WTC11 (cell line): ENCODE measurements around the gene ZFP82. TPM values are rescaled to one million over a fixed set of nuclear protein-coding genes. Genes with fewer than 3 reads are reported as not detected.

Experiments used
- ATAC-seq: fragments of 200-7000 bp; cut with Tn5 transposase; 2 replicates; pipeline ENCODE4 v1.10.0; 2021; ENCODE audit warnings: mild to moderate bottlenecking, moderate library complexity
- CTCF ChIA-PET: fragments of 300-600 bp; sonication (Branson Sonifier 250); formaldehyde crosslinking; loops from one replicate; lab custom pipeline; 2021; ENCODE audit warnings: antibody characterized with exemption; lab: Charles Lee
- POLR2A ChIA-PET: fragments of 350-600 bp; sonication (Branson Sonifier 250); formaldehyde crosslinking; loops from one replicate; lab custom pipeline; 2021; ENCODE audit warnings: antibody characterized with exemption; lab: Charles Lee
- DNase-seq: peaks from one replicate; pipeline ENCODE4 v3.0.0; 2021; ENCODE audit warnings: low spot score
- H3K27ac Mint-ChIP-seq: 2 replicates; pipeline ENCODE4 v1.8.0; 2021; ENCODE audit warnings: mixed read lengths
- H3K27me3 Mint-ChIP-seq: 2 replicates; pipeline ENCODE4 v1.8.0; 2021; ENCODE audit warnings: low read depth, mild to moderate bottlenecking, moderate library complexity, mixed read lengths
- H3K36me3 Mint-ChIP-seq: 2 replicates; pipeline ENCODE4 v1.8.0; 2021; ENCODE audit warnings: mixed read lengths
- H3K4me1 Mint-ChIP-seq: 2 replicates; pipeline ENCODE4 v1.8.0; 2022; ENCODE audit warnings: mixed read lengths
- H3K4me3 Mint-ChIP-seq: 2 replicates; pipeline ENCODE4 v1.8.0; 2021; ENCODE audit warnings: mild to moderate bottlenecking, moderate library complexity, mixed read lengths
- H3K9me3 Mint-ChIP-seq: 2 replicates; pipeline ENCODE4 v1.8.0; 2021; ENCODE audit warnings: mixed read lengths
- CREM ChIP-seq: sonication (generic); formaldehyde crosslinking; IDR thresholded peaks from 2 replicates; pipeline ENCODE4 v1.8.1; 2022; ENCODE audit warnings: mild to moderate bottlenecking, missing genetic modification reagents, moderate library complexity
- FOXP1 ChIP-seq: sonication (generic); formaldehyde crosslinking; IDR thresholded peaks from 2 replicates; pipeline ENCODE4 v1.8.0; 2022; ENCODE audit warnings: missing genetic modification reagents, mild to moderate bottlenecking, moderate library complexity, borderline replicate concordance
- GABPB1 ChIP-seq: sonication (generic); formaldehyde crosslinking; IDR thresholded peaks from 2 replicates; pipeline ENCODE4 v1.8.1; 2023; ENCODE audit warnings: mild to moderate bottlenecking, missing genetic modification reagents
- MAX ChIP-seq: sonication (generic); formaldehyde crosslinking; IDR thresholded peaks from 2 replicates; pipeline ENCODE4 v1.8.0; 2022; ENCODE audit warnings: mild to moderate bottlenecking, missing genetic modification reagents
- MXD4 ChIP-seq: fragments of 250-450 bp; sonication (Bioruptor Pico); IDR thresholded peaks from 2 replicates; pipeline ENCODE4 v1.8.0; 2021; ENCODE audit warnings: mild to moderate bottlenecking, moderate library complexity, borderline replicate concordance
- NFYB ChIP-seq: sonication (generic); formaldehyde crosslinking; conservative IDR thresholded peaks from 2 replicates; pipeline ENCODE4 v1.8.0; 2022; ENCODE audit warnings: low read depth, missing genetic modification reagents
- NR3C1 ChIP-seq: sonication (generic); formaldehyde crosslinking; conservative IDR thresholded peaks from 2 replicates; pipeline ENCODE4 v1.8.1; 2023; ENCODE audit warnings: low read depth, mild to moderate bottlenecking, missing genetic modification reagents
- RELA ChIP-seq: sonication (generic); formaldehyde crosslinking; IDR thresholded peaks from 2 replicates; pipeline ENCODE4 v1.8.1; 2022; ENCODE audit warnings: missing genetic modification reagents, mild to moderate bottlenecking, borderline replicate concordance
- SMAD4 ChIP-seq: sonication (generic); formaldehyde crosslinking; IDR thresholded peaks from 2 replicates; pipeline ENCODE4 v1.8.0; 2022; ENCODE audit warnings: mild to moderate bottlenecking, missing genetic modification reagents
- TCF7 ChIP-seq: sonication (generic); formaldehyde crosslinking; IDR thresholded peaks from 2 replicates; pipeline ENCODE4 v1.8.0; 2022; ENCODE audit warnings: mild to moderate bottlenecking, low read depth, missing genetic modification reagents, moderate library complexity
- TEAD1 ChIP-seq: sonication (generic); formaldehyde crosslinking; IDR thresholded peaks from 2 replicates; pipeline ENCODE4 v1.8.0; 2022; ENCODE audit warnings: mild to moderate bottlenecking, missing genetic modification reagents
- ZNF219 ChIP-seq: sonication (generic); formaldehyde crosslinking; IDR thresholded peaks from 2 replicates; pipeline ENCODE4 v1.8.0; 2023; ENCODE audit warnings: missing genetic modification reagents, mild to moderate bottlenecking, borderline replicate concordance
- ZNF396 ChIP-seq: fragments of 250-450 bp; sonication (Bioruptor Pico); IDR thresholded peaks from 2 replicates; pipeline ENCODE4 v1.8.0; 2021; ENCODE audit warnings: mild to moderate bottlenecking, moderate library complexity, borderline replicate concordance
- total RNA-seq: library from RNA; stranded (reverse); gene quantifications from 3 replicates; pipeline ENCODE4 v1.2.3, GENCODE V29; 2021
- TF ChIP-seq, protein P1 (sequence below): sonication (generic); formaldehyde crosslinking; IDR thresholded peaks from 2 replicates; pipeline ENCODE4 v1.8.0; 2022; ENCODE audit warnings: mild to moderate bottlenecking, missing genetic modification reagents
- TF ChIP-seq, protein P2 (sequence below): fragments of 250-450 bp; sonication (Bioruptor Pico); conservative IDR thresholded peaks from 2 replicates; pipeline ENCODE4 v1.9.0; 2021; ENCODE audit warnings: mild to moderate bottlenecking
- TF ChIP-seq, protein P3 (sequence below): sonication (generic); formaldehyde crosslinking; IDR thresholded peaks from 2 replicates; pipeline ENCODE4 v1.8.1; 2023; ENCODE audit warnings: mild to moderate bottlenecking, missing genetic modification reagents
- TF ChIP-seq, protein P4 (sequence below): sonication (generic); formaldehyde crosslinking; IDR thresholded peaks from 2 replicates; pipeline ENCODE4 v1.8.1; 2022; ENCODE audit warnings: mild to moderate bottlenecking, moderate library complexity, missing genetic modification reagents
- TF ChIP-seq, protein P5 (sequence below): sonication (generic); formaldehyde crosslinking; IDR thresholded peaks from 2 replicates; pipeline ENCODE4 v1.8.1; 2022; ENCODE audit warnings: low read depth, mild to moderate bottlenecking, moderate library complexity, missing genetic modification reagents, borderline replicate concordance
- TF ChIP-seq, protein P6 (sequence below): sonication (generic); formaldehyde crosslinking; IDR thresholded peaks from 2 replicates; pipeline ENCODE4 v1.8.0; 2022; ENCODE audit warnings: mild to moderate bottlenecking, missing genetic modification reagents

ZFP82 gene
- total RNA-seq, 1 experiment from 2014 or later, result 13.1 TPM

- CTCF ChIA-PET, result interaction anchor here (1.1 to 1.5 kb wide), 2 partner anchors 43 to 67 kb away, joined by 5 to 7 read pairs; partner anchors contain the start of genes ZFP14 and ZNF566
- H3K4me1 Mint-ChIP-seq, result peaks cover 22% of the 10 kb centered on the region
- H3K27me3 Mint-ChIP-seq, result peaks cover 76% of the 10 kb centered on the region
- H3K27ac Mint-ChIP-seq, result no peak overlapping the region
- no peaks in the 10 kb centered on the region for H3K36me3 Mint-ChIP-seq
- H3K4me3 Mint-ChIP-seq, result peak overlapping the region; percentile 75
- ATAC-seq (peak; percentile 9), DNase-seq (no peak)
- POLR2A ChIA-PET, result interaction anchor here (1.1 to 2.2 kb wide), 2 partner anchors 67 to 68 kb away, joined by 3 to 13 read pairs; partner anchors contain the start of gene ZNF566
- no peak for TF ChIP-seq MXD4 (CRISPR knock-in tag)
- no peak for TF ChIP-seq TCF7 (CRISPR knock-in tag)
- TF ChIP-seq ZNF396 (CRISPR knock-in tag), result no peak
- TF ChIP-seq, protein P1, sequence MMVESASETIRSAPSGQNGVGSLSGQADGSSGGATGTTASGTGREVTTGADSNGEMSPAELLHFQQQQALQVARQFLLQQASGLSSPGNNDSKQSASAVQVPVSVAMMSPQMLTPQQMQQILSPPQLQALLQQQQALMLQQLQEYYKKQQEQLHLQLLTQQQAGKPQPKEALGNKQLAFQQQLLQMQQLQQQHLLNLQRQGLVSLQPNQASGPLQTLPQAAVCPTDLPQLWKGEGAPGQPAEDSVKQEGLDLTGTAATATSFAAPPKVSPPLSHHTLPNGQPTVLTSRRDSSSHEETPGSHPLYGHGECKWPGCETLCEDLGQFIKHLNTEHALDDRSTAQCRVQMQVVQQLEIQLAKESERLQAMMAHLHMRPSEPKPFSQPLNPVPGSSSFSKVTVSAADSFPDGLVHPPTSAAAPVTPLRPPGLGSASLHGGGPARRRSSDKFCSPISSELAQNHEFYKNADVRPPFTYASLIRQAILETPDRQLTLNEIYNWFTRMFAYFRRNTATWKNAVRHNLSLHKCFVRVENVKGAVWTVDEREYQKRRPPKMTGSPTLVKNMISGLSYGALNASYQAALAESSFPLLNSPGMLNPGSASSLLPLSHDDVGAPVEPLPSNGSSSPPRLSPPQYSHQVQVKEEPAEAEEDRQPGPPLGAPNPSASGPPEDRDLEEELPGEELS (CRISPR knock-in tag), result 0 out of 2 replicates have a peak, but pooled peaks have one; percentile 30
- no peak for TF ChIP-seq GABPB1 (CRISPR knock-in tag)
- TF ChIP-seq NFYB (CRISPR knock-in tag), result no peak
- 0 out of 2 replicates have a peak, but pooled peaks have one; percentile 10 for TF ChIP-seq RELA (CRISPR knock-in tag)
- TF ChIP-seq, protein P2, sequence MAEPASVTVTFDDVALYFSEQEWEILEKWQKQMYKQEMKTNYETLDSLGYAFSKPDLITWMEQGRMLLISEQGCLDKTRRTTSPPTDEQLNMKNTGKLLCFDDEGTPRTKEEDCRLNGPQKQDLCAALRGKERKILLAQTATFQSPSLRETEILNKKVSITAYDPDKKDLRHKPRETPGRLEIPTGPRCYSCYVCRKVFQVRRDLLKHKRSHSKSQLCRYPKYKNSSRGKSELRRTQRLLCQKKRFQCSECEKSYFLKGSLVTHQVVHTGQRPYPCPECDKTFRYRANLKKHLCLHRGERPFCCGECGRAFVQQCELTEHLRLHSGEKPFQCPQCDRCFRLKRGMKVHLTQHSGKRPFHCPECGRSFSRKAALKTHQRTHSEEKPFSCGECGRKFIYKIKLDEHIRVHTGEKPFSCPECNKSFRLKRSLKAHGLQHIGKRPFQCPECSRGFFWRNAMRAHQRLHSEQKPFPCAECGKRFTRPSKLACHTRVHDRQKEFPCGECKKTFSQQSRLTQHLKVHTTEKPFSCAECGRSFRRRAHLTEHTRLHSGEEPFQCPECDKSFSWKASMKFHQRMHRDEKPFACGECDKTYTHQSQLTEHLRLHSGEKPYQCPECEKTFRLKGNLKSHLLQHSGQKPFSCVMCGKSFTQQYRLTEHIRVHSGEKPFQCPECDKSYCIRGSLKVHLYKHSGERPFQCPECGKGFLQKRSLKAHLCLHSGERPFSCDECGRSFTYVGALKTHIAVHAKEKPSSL (CRISPR knock-in tag), result no peak
- TF ChIP-seq, protein P3, sequence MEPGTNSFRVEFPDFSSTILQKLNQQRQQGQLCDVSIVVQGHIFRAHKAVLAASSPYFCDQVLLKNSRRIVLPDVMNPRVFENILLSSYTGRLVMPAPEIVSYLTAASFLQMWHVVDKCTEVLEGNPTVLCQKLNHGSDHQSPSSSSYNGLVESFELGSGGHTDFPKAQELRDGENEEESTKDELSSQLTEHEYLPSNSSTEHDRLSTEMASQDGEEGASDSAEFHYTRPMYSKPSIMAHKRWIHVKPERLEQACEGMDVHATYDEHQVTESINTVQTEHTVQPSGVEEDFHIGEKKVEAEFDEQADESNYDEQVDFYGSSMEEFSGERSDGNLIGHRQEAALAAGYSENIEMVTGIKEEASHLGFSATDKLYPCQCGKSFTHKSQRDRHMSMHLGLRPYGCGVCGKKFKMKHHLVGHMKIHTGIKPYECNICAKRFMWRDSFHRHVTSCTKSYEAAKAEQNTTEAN (CRISPR knock-in tag), result no peak; the same call in 1 of the 2 replicates
- peak; percentile 54; the same call in 1 of the 2 replicates for TF ChIP-seq MAX (CRISPR knock-in tag)
- TF ChIP-seq TEAD1 (CRISPR knock-in tag), result peak; percentile 4; the same call in 1 of the 2 replicates
- TF ChIP-seq CREM, result peak; percentile 28; the same call in 1 of the 2 replicates
- peaks cover 9% of the 10 kb centered on the region for H3K9me3 Mint-ChIP-seq
Observed at GRCh38 chr19:36421749-36422481, 3.5 kb upstream of the ZFP82 start.

GRCh38 chr19:36420961-36421748 is 2.7 kb upstream of the ZFP82 start:
- peak overlapping the region; percentile 75 for H3K4me3 Mint-ChIP-seq
- peaks cover 73% of the 10 kb centered on the region for H3K27me3 Mint-ChIP-seq
- ChIA-PET POLR2A (interaction anchor here (0.5 to 2.2 kb wide), 2 partner anchors 14 to 68 kb away, joined by 3 to 13 read pairs; partner anchors contain the start of gene ZNF566), CTCF (interaction anchor here (0.6 to 1.5 kb wide), 3 partner anchors 43 to 68 kb away, joined by 3 to 7 read pairs (median 5); partner anchors contain the start of genes ZFP14 and ZNF566)
- DNase-seq (peak; percentile 67), ATAC-seq (peak; percentile 47)
- H3K27ac Mint-ChIP-seq, result no peak overlapping the region
- H3K9me3 Mint-ChIP-seq, result peaks cover 9% of the 10 kb centered on the region
- no peaks in the 10 kb centered on the region for H3K36me3 Mint-ChIP-seq
- peaks cover 24% of the 10 kb centered on the region for H3K4me1 Mint-ChIP-seq
- peak; percentile 77; the same call in 1 of the 2 replicates for TF ChIP-seq ZNF219 (CRISPR knock-in tag)
- 0 out of 2 replicates have a peak, but pooled peaks have one; percentile 39 for TF ChIP-seq SMAD4
- peak; percentile 83; the same call in 1 of the 2 replicates for TF ChIP-seq FOXP1 (CRISPR knock-in tag)
- no peak for TF ChIP-seq NR3C1
- TF ChIP-seq, protein P4, sequence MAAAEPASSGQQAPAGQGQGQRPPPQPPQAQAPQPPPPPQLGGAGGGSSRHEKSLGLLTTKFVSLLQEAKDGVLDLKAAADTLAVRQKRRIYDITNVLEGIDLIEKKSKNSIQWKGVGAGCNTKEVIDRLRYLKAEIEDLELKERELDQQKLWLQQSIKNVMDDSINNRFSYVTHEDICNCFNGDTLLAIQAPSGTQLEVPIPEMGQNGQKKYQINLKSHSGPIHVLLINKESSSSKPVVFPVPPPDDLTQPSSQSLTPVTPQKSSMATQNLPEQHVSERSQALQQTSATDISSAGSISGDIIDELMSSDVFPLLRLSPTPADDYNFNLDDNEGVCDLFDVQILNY (CRISPR knock-in tag), result no peak
- TF ChIP-seq MAX (CRISPR knock-in tag), result peak; percentile 89
- TF ChIP-seq, protein P5, sequence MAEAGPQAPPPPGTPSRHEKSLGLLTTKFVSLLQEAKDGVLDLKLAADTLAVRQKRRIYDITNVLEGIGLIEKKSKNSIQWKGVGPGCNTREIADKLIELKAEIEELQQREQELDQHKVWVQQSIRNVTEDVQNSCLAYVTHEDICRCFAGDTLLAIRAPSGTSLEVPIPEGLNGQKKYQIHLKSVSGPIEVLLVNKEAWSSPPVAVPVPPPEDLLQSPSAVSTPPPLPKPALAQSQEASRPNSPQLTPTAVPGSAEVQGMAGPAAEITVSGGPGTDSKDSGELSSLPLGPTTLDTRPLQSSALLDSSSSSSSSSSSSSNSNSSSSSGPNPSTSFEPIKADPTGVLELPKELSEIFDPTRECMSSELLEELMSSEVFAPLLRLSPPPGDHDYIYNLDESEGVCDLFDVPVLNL (CRISPR knock-in tag), result peak; percentile 30; the same call in 1 of the 2 replicates
- TF ChIP-seq, protein P6, sequence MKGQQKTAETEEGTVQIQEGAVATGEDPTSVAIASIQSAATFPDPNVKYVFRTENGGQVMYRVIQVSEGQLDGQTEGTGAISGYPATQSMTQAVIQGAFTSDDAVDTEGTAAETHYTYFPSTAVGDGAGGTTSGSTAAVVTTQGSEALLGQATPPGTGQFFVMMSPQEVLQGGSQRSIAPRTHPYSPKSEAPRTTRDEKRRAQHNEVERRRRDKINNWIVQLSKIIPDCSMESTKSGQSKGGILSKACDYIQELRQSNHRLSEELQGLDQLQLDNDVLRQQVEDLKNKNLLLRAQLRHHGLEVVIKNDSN (CRISPR knock-in tag), result peak; percentile 37; the same call in 1 of the 2 replicates
